Osteocyte (in vitro differentiated cells): ENCODE data around the gene CACNA1C. TPM values are rescaled to one million over a fixed set of nuclear protein-coding genes. Genes with fewer than 3 reads are reported as not detected.

Experiments used
- DNase-seq: peaks from one replicate; pipeline ENCODE4 v3.0.0; 2021; ENCODE audit warnings: mixed read lengths; ENCODE audit not compliant: unreplicated experiment; ENCODE audit errors: extremely low spot score
- H3K27ac Mint-ChIP-seq: one replicate; pipeline ENCODE4 v1.8.0; 2021; ENCODE audit warnings: mild to moderate bottlenecking, mixed read lengths; ENCODE audit not compliant: unreplicated experiment
- H3K27me3 Mint-ChIP-seq: one replicate; pipeline ENCODE4 v1.8.0; 2021; ENCODE audit warnings: mixed read lengths; ENCODE audit not compliant: unreplicated experiment
- H3K36me3 Mint-ChIP-seq: one replicate; pipeline ENCODE4 v1.8.0; 2021; ENCODE audit warnings: mixed read lengths; ENCODE audit not compliant: unreplicated experiment
- H3K4me1 Mint-ChIP-seq: one replicate; pipeline ENCODE4 v1.8.0; 2021; ENCODE audit warnings: mixed read lengths; ENCODE audit not compliant: unreplicated experiment
- H3K4me3 Mint-ChIP-seq: one replicate; pipeline ENCODE4 v1.8.0; 2021; ENCODE audit warnings: mild to moderate bottlenecking, moderate library complexity, mixed read lengths; ENCODE audit not compliant: unreplicated experiment
- H3K9me3 Mint-ChIP-seq: one replicate; pipeline ENCODE4 v1.8.0; 2021; ENCODE audit warnings: mixed read lengths; ENCODE audit not compliant: unreplicated experiment
- total RNA-seq: library from RNA; stranded (reverse); gene quantifications from 2 replicates; pipeline ENCODE4 v1.2.1, GENCODE V29; 2021
- TF ChIP-seq, protein P1 (sequence below): fragments of 200-600 bp; sonication (generic); IDR thresholded peaks from 2 replicates; pipeline ENCODE4 v1.5.0; 2021; ENCODE audit warnings: antibody characterized with exemption, mild to moderate bottlenecking, moderate library complexity

Gene CACNA1C
- total RNA-seq, 1 donor from 2014 or later, result 67.4 TPM

DNA sequence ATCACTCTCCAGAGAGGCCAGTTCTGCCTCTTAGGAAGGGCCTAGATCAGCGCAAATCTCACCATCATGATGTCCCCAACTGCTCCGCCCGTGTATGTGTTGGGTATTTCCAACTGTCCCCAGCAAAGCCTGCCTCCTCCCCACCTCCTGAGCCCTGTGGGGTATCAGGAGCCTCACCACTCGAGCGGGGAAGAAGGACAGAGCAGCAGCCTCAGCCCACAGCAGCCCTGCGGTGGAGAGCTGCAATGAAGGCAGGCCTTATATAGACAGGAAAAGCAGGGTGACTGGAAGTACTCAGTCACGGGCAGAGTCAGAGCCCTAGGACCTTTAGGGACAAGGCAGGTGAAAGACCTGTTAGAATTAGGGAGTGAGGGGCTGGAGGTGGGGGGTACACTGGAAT, 358.2 kb downstream of the CACNA1C start:
- TF ChIP-seq, protein P1, sequence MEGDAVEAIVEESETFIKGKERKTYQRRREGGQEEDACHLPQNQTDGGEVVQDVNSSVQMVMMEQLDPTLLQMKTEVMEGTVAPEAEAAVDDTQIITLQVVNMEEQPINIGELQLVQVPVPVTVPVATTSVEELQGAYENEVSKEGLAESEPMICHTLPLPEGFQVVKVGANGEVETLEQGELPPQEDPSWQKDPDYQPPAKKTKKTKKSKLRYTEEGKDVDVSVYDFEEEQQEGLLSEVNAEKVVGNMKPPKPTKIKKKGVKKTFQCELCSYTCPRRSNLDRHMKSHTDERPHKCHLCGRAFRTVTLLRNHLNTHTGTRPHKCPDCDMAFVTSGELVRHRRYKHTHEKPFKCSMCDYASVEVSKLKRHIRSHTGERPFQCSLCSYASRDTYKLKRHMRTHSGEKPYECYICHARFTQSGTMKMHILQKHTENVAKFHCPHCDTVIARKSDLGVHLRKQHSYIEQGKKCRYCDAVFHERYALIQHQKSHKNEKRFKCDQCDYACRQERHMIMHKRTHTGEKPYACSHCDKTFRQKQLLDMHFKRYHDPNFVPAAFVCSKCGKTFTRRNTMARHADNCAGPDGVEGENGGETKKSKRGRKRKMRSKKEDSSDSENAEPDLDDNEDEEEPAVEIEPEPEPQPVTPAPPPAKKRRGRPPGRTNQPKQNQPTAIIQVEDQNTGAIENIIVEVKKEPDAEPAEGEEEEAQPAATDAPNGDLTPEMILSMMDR, result no peak
- Mint-ChIP-seq H3K4me3 (no peak overlapping the region), H3K9me3 (no peaks in the 10 kb centered on the region), H3K4me1 (peaks cover 25% of the 10 kb centered on the region), H3K36me3 (peaks cover 7% of the 10 kb centered on the region), H3K27me3 (no peaks in the 10 kb centered on the region), H3K27ac (peak overlapping the region; percentile 14)
- DNase-seq, result no peak

DNA sequence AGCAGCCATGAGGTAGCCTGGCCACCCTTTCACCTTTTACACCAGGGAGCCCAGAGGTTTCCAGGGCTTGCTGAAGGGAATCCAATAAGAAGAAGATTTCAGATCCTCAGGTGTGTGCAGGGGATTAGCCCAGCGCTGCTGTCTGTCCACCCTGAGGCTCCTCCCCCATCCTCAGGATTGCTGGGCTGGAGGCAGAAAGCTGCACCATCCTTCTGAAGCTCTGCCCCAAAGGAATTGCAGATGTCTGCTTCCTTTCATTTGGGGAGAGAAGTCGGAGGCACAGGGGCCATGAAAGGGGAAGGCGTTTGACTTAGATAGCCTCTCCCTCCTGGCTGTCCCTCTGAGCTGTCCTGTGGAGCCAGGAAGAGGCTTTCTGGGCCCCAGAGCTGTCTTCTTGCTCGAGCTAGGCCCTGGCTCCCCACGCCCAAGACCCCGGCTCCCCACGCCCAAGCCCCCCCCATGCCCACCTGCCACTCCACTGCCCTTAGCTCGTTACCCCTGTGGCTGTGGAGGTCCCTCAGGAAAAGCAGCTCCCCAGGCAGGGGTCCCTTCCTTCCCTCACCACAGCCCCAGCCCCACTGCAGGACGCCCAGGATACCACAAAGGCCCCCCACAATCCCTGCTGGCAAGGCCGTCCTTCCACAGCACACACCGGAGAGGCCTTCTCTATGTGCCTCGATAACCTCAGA, 359.0 kb downstream of the CACNA1C start:
- no peak overlapping the region for H3K27ac Mint-ChIP-seq
- no peaks in the 10 kb centered on the region for H3K9me3 Mint-ChIP-seq
- TF ChIP-seq, protein P1, result no peak
- H3K4me1 Mint-ChIP-seq, result peaks cover 27% of the 10 kb centered on the region
- no peaks in the 10 kb centered on the region for H3K27me3 Mint-ChIP-seq
- H3K4me3 Mint-ChIP-seq, result no peak overlapping the region
- DNase-seq, result no peak
- peaks cover 3% of the 10 kb centered on the region for H3K36me3 Mint-ChIP-seq

DNA sequence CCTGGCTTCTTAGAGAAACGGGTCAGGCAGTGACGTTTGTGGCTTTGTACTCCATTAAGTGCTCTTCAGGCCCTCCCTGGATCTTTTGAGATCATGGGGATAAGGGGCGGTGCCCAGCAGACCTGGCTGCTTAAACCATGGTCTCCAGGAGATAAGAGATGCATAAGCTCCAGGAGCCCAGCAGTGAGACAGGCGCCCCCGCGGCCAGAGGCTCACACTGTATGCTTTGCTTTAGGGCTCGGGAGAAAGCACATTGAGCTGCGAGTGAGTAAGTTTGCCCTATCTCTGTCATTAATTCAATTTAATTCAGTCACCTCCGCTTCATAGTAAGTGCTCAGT, 359.5 kb downstream of the CACNA1C start:
- TF ChIP-seq, protein P1, result no peak
- no peak overlapping the region for H3K27ac Mint-ChIP-seq
- no peak for DNase-seq
- H3K4me1 Mint-ChIP-seq, result peaks cover 27% of the 10 kb centered on the region
- H3K36me3 Mint-ChIP-seq, result peaks cover 4% of the 10 kb centered on the region
- no peaks in the 10 kb centered on the region for H3K9me3 Mint-ChIP-seq
- H3K27me3 Mint-ChIP-seq, result no peaks in the 10 kb centered on the region
- H3K4me3 Mint-ChIP-seq, result no peak overlapping the region

DNA sequence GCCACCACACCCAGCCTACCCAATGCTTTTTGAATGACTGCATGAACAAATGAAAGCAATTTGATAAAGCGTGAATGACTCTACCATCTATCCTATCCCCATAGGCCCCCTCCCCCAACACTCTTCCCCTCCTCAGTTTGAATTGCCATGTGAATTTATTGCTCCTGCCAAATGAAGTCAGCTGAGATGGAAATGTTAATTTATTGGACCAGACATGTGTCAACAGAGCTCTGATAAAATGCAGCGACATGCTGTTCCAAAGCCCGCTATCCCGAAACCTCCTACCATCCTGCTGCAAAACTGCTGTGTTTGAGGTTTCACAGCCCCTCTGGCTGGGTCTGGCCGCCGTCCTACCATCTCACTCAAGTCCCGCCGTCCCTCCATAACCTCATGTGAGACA, 360.5 kb downstream of the CACNA1C start:
- Mint-ChIP-seq H3K27ac (no peak overlapping the region), H3K4me1 (peaks cover 27% of the 10 kb centered on the region), H3K36me3 (peaks cover 9% of the 10 kb centered on the region), H3K27me3 (no peaks in the 10 kb centered on the region), H3K4me3 (no peak overlapping the region), H3K9me3 (no peaks in the 10 kb centered on the region)
- TF ChIP-seq, protein P1, result no peak
- no peak for DNase-seq

DNA sequence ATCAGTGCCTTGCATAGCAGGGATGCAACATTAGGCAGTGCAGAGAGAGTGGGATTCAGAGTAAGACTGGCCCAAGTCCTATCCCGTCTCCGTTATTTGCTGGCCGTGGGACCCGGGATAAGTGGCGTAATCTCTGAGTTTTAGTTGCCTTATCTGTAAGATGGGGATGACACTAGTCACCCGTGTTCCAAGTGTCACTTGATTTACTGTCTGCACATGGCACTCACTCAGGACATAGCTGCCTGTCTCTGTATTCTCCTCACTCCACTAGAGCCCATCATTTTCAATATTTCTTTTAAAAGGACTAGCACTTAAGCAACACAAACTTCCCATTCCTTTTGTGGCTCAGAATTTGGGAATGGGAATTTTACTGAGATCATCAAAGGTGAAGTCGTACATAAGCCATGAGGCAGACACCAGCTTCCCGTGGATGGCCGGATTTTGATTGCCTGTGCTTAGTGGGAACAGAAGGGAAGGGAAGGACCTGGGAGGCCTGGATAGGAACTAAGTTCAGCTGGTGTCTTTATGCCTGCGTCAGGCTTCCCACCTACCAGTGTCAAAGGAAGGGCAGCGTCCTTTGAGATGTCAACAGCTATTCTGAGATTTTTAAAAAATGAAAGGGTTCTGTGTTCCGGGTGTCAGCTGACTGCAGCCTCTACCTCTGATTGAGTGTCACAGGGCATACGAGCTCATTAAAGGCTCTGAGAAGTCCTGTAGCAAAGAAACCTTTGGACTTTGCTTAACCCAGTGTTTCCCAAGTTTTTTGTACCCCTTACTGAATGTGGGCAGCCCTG, 361.4 kb downstream of the CACNA1C start:
- TF ChIP-seq, protein P1, result no peak
- Mint-ChIP-seq H3K27ac (peak overlapping the region; percentile 81), H3K4me1 (peaks cover 27% of the 10 kb centered on the region), H3K27me3 (no peaks in the 10 kb centered on the region), H3K4me3 (no peak overlapping the region), H3K36me3 (peaks cover 11% of the 10 kb centered on the region), H3K9me3 (no peaks in the 10 kb centered on the region)
- no peak for DNase-seq
